ENCODE measurements around the gene P3H4.

Gene P3H4

DNA sequence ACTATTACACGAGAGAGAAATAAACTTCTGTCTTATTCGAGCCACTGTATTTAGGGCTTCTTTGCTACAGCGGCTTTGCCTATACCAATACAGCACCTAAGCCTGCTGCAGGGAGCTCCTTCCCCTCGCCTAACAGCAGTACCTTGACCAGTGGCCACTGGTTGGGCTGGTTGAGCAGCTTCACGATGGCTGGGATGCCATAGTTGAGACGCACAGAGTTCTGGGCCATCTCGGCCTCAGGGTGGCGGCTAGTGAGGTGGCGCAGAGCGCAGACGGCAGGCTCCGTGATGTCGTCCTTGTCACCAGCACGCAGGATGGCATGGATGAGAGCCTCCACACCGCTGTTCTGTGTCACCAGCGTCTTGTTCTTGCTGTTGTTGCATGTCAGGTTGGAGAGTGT lies 48.9 kb downstream of the P3H4 start:
- no peak for DNase-seq (ENCODE audit: extremely low spot score)
- TF ChIP-seq, protein P1, sequence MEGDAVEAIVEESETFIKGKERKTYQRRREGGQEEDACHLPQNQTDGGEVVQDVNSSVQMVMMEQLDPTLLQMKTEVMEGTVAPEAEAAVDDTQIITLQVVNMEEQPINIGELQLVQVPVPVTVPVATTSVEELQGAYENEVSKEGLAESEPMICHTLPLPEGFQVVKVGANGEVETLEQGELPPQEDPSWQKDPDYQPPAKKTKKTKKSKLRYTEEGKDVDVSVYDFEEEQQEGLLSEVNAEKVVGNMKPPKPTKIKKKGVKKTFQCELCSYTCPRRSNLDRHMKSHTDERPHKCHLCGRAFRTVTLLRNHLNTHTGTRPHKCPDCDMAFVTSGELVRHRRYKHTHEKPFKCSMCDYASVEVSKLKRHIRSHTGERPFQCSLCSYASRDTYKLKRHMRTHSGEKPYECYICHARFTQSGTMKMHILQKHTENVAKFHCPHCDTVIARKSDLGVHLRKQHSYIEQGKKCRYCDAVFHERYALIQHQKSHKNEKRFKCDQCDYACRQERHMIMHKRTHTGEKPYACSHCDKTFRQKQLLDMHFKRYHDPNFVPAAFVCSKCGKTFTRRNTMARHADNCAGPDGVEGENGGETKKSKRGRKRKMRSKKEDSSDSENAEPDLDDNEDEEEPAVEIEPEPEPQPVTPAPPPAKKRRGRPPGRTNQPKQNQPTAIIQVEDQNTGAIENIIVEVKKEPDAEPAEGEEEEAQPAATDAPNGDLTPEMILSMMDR (IDR thresholded peaks at IDR 0.05; ENCODE audit: control extremely low read depth, extremely low read depth, low read depth, missing control alignments) = no peak
- CTCF ChIA-PET = interaction anchor here (2.0 kb wide), 1 partner anchor 11 kb away, joined by 4 read pairs; no protein-coding TSS in a partner anchor
- POLR2A ChIA-PET = no interaction called here

DNA sequence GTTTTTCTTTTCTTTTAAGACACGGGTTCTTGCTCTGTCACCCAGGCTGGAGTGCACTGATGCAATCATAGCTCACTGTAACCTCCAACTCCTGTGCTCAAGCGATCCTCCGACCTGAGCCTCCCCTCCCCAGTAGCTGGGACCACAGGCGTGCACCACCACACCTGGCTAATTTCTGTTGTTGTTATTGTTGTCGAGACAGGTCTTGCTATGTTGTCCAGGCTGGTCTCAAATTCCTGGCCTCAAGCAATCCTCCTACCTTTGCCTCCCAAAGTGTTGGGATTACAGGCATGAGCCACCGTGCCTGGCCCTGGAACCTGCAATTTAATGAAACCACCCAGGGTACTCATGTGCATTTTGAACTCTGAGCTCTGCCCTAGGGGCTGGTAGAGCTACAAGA lies 49.4 kb downstream of the P3H4 start:
- TF ChIP-seq, protein P1 (IDR thresholded peaks at IDR 0.05; ENCODE audit: control extremely low read depth, extremely low read depth, low read depth, missing control alignments) = no peak
- no peak for DNase-seq (ENCODE audit: extremely low spot score)
- ChIA-PET CTCF (no interaction called here), POLR2A (interaction anchor here (0.5 kb wide), 1 partner anchor 14 kb away, joined by 3 read pairs; no protein-coding TSS in a partner anchor)

DNA sequence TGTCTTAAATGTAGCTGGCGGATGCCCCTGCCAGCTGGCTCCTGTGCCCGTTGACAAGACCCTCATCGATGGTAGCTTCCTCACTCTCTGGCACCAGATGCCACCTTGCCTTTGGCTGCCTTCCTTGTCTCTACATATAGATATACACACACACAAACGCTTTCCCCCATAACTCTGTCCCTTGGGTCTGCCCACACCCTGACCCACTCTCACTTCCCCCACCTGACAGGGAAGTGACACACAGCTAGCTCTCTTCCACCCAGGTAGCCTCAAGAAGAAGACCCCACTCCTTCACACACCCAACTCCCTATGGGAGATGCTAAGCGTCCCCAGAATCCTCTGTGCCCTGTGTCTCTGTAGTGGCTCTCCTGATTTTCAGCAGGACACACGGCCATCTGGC lies 50.9 kb downstream of the P3H4 start:
- DNase-seq (ENCODE audit: extremely low spot score) = no peak
- TF ChIP-seq, protein P1 (IDR thresholded peaks at IDR 0.05; ENCODE audit: control extremely low read depth, extremely low read depth, low read depth, missing control alignments) = no peak
- POLR2A ChIA-PET = no interaction called here
- CTCF ChIA-PET = interaction anchor here (1.7 kb wide), 1 partner anchor 28 kb away, joined by 4 read pairs; no protein-coding TSS in a partner anchor

DNA sequence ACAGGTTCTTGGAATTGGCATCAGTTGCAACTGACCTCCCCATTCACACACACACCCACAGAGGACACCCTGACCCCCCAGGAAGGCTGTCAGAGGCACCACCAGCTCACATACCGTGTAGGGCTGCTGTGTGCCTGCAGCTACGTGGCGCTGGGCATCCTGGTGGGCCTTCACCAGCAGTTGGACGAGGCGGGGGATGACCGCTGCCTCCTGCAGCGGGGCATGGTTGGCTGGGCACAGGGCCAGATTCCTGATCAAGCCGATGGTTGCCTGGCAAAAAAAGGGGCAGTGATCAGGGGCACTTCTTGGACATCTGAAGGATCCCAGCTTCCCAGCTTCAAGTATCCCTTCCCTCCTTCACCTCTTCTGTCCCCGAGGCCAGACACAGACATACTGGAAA lies 53.1 kb downstream of the P3H4 start:
- POLR2A ChIA-PET = no interaction called here
- DNase-seq (ENCODE audit: extremely low spot score) = no peak
- CTCF ChIA-PET = no interaction called here
- TF ChIP-seq, protein P1 (IDR thresholded peaks at IDR 0.05; ENCODE audit: control extremely low read depth, extremely low read depth, low read depth, missing control alignments) = no peak

DNA sequence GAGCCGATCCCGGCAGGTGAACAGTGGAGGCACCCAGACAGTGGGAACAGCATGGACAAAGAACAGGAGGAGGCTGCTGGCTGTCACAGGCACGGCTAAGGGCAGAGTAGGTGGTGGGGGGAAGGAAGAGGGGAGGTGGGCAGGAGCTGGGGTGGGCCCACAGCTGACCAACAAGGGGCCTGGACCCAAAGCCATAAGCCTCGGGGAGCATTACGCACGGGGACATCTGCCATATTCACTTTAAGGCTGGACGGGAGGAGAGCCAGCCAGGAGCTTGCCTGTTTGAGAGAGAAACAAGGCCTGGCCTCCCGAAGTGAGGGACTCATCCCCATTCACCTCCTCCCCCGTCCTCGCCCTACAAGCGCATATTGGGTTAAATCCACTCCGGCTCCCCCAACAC lies 57.7 kb downstream of the P3H4 start:
- no peak for DNase-seq (ENCODE audit: extremely low spot score)
- ChIA-PET CTCF (interaction anchor here (1.3 kb wide), 1 partner anchor 16 kb away, joined by 4 read pairs; no protein-coding TSS in a partner anchor), POLR2A (no interaction called here)
- TF ChIP-seq, protein P1 (IDR thresholded peaks at IDR 0.05; ENCODE audit: control extremely low read depth, extremely low read depth, low read depth, missing control alignments) = no peak
